ENCODE results near the gene PNRC2. TPM values are rescaled to one million over a fixed set of nuclear protein-coding genes. Genes with fewer than 3 reads are reported as not detected.

The PNRC2 gene, protein sequence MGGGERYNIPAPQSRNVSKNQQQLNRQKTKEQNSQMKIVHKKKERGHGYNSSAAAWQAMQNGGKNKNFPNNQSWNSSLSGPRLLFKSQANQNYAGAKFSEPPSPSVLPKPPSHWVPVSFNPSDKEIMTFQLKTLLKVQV
- 58.9 and 71.5 TPM in 2 replicates for total RNA-seq

GRCh38 chr1:23959461-23960290 lies at the start of gene PNRC2:
TSS of gene PNRC2 (plus strand) at chr1:23959828. CDS start at chr1:23961458, 1,630 bp downstream.

GRCh38 chr1:23913212-23913880 lies 46.3 kb upstream of the PNRC2 start, which contains the start of gene CNR2:
TSS of gene CNR2 (minus strand) at chr1:23913362. CDS start at chr1:23875617, 37,745 bp downstream.

GRCh38 chr1:23979881-23980727 lies 20.5 kb downstream of the PNRC2 start, which contains the start of gene SRSF10:
TSS of gene SRSF10 (minus strand) at chr1:23980327. CDS start at chr1:23980255, 72 bp downstream.

Other genes starting within 250 kb of the PNRC2 start
- 33.7 and 36.7 TPM in 2 replicates for gene ELOA, start 216.4 kb upstream of the PNRC2 start, total RNA-seq
- gene PITHD1, start 181.4 kb upstream of the PNRC2 start, total RNA-seq, result 55.4 and 58.4 TPM in 2 replicates
- 72.2 and 117 TPM in 2 replicates for gene LYPLA2, start 168.7 kb upstream of the PNRC2 start, total RNA-seq
- 105 and 125 TPM in 2 replicates for gene GALE, start 159.1 kb upstream of the PNRC2 start, total RNA-seq
- 31.4 and 32.7 TPM in 2 replicates for gene HMGCL, start 134.4 kb upstream of the PNRC2 start, total RNA-seq
- 20.7 and 27.9 TPM in 2 replicates for gene FUCA1, start 91.5 kb upstream of the PNRC2 start, total RNA-seq
- gene CNR2, start 46.5 kb upstream of the PNRC2 start, total RNA-seq, result not detected in 2 replicates
- 40.4 and 57.8 TPM in 2 replicates for gene SRSF10, start 20.5 kb downstream of the PNRC2 start, total RNA-seq
- under 0.01 and 0.46 TPM in 2 replicates for gene MYOM3, start 152.3 kb downstream of the PNRC2 start, total RNA-seq
- 2.1 and 4.8 TPM in 2 replicates for gene IL22RA1, start 183.3 kb downstream of the PNRC2 start, total RNA-seq
- 3.4 and 8.0 TPM in 2 replicates for gene IFNLR1, start 227.5 kb downstream of the PNRC2 start, total RNA-seq